ENCODE measurements around the gene MRPL39. TPM values are rescaled to one million over a fixed set of nuclear protein-coding genes. Genes with fewer than 3 reads are reported as not detected.

The MRPL39 gene
- total RNA-seq, 2 experiments from 2014 or later = 45.0 to 56.9 TPM

- H2AFZ ChIP-seq (ENCODE audit: low read length) = no peak overlapping the region
- BruUV-seq (replicated peaks) = no TSS peak
These were observed 26.4 kb downstream of the MRPL39 start for GRCh38 chr21:25580912-25581260.

DNA sequence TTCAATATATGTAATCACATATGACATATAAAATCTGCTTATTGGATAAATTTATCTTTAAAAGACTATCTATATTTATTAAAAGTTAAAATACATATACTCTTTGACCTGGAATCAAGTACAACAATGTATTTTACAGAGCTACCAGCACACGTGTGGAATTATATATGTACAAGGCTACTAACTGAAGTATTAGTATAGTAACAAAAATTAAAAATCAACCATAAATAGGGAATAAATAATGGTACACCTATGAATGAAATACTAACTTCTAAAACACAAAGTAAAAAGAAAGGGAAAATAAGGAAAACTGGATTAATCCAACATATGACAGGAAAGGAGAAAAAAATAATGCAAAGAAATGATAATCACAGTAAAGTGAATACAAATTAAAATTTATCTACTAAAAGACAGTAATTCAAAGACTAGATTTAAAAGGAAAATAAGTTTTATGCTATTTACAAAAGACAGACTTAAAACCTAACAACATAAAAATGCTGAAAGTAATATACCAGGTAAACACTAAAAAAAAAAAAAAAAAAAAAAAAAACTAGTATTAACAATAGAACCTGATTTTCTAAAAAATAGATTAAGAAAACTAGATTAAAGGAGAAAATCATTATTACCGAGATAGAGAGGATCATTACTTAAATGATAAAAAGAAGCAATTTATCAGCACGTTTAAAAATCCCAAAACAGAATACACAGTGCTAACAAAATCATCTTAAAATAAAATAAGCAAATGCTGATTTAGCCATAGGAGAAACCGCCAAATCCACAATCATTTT lies 27.9 kb downstream of the MRPL39 start:
- intact Hi-C loops (cut with micrococcal nuclease; ENCODE audit: unreplicated experiment) = loop anchor here (10.0 kb wide), 1 partner anchor 155 kb away; the partner anchor contains the start of genes ATP5PF and GABPA
- CTCF ChIA-PET (ENCODE audit: unreplicated experiment) = no interaction called here
- POLR2A ChIA-PET = interaction anchor here (1.4 kb wide), 2 partner anchors 17 to 27 kb away, joined by 3 to 4 read pairs; no protein-coding TSS in a partner anchor

More at GRCh38 chr21:25580912-25581260, 26.4 kb downstream of the MRPL39 start:
- H3K9me2 ChIP-seq (ENCODE audit: insufficient read depth, low read length) = no peaks in the 10 kb centered on the region
- POLR2A ChIA-PET = no interaction called here
- no peak overlapping the region for H3K4me2 ChIP-seq (ENCODE audit: low read length)
- no peak overlapping the region for H3K4me3 ChIP-seq (ENCODE audit: low read depth, low read length, poor library complexity, severe bottlenecking)
- H4K20me1 ChIP-seq (ENCODE audit: insufficient read depth, low read length) = no peaks in the 10 kb centered on the region
- no peak for DNase-seq (ENCODE audit: low spot score)
- no peaks in the 10 kb centered on the region for H3K9me3 ChIP-seq (ENCODE audit: low read length)
- H3K27ac ChIP-seq (ENCODE audit: low read depth, low read length, poor library complexity, severe bottlenecking) = no peak overlapping the region
- intact Hi-C loops (cut with micrococcal nuclease; ENCODE audit: unreplicated experiment) = no loop called here
- H3K4me1 ChIP-seq (ENCODE audit: insufficient read depth, low read length, poor library complexity, severe bottlenecking) = peaks cover 8% of the 10 kb centered on the region
- H3K79me2 ChIP-seq (ENCODE audit: insufficient read depth, low read depth, low read length) = no peaks in the 10 kb centered on the region
- peaks cover 48% of the 10 kb centered on the region for H3K36me3 ChIP-seq (ENCODE audit: insufficient read depth, low read length)
- TF ChIP-seq CTCF (conservative IDR thresholded peaks at IDR 0.05; ENCODE audit: low read length) = no peak
- no peak for TF ChIP-seq EZH2phosphoT487 (IDR thresholded peaks at IDR 0.05; ENCODE audit: borderline replicate concordance, low read depth, low read length)
- CTCF ChIA-PET (ENCODE audit: unreplicated experiment) = no interaction called here

More for the DNA sequence above, 27.9 kb downstream of the MRPL39 start:
- Histone ChIP-seq H3K36me3 (ENCODE audit: insufficient read depth, low read length) (peaks cover 41% of the 10 kb centered on the region), H3K27ac (ENCODE audit: low read depth, low read length, poor library complexity, severe bottlenecking) (no peak overlapping the region), H3K79me2 (ENCODE audit: insufficient read depth, low read depth, low read length) (no peaks in the 10 kb centered on the region), H3K9me2 (ENCODE audit: insufficient read depth, low read length) (no peaks in the 10 kb centered on the region), H3K4me2 (ENCODE audit: low read length) (no peak overlapping the region), H3K4me1 (ENCODE audit: insufficient read depth, low read length, poor library complexity, severe bottlenecking) (peaks cover 13% of the 10 kb centered on the region), H3K4me3 (ENCODE audit: low read depth, low read length, poor library complexity, severe bottlenecking) (no peak overlapping the region), H3K9me3 (ENCODE audit: low read length) (no peaks in the 10 kb centered on the region), H2AFZ (ENCODE audit: low read length) (no peak overlapping the region), H4K20me1 (ENCODE audit: insufficient read depth, low read length) (no peaks in the 10 kb centered on the region)
- TF ChIP-seq EZH2phosphoT487 (IDR thresholded peaks at IDR 0.05; ENCODE audit: borderline replicate concordance, low read depth, low read length) (no peak), CTCF (conservative IDR thresholded peaks at IDR 0.05; ENCODE audit: low read length) (no peak)
- BruUV-seq (replicated peaks) = no TSS peak
- no peak for DNase-seq (ENCODE audit: low spot score)

All from OCI-LY7 (cell line).